Keratinocyte (primary cell): ENCODE results near the gene PISD. TPM values are rescaled to one million over a fixed set of nuclear protein-coding genes. Genes with fewer than 3 reads are reported as not detected.

Source experiments
- DNase-seq: peaks from one replicate; pipeline ENCODE4 v3.0.0-alpha.2; 2011; ENCODE audit warnings: low read depth, missing footprints, low spot score
- FAIRE-seq: peaks from 2 replicates; lab custom pipeline; 2011; peaks lifted over from hg19 to GRCh38; lab: Jason Lieb, UNC
- H2AFZ ChIP-seq: 2 replicates; pipeline ENCODE4 v1.6.0; 2012; ENCODE audit warnings: low read length, control low read depth, inconsistent platforms; ENCODE audit not compliant: control insufficient read depth
- H3K27ac ChIP-seq: 2 replicates; pipeline ENCODE4 v1.5.1; 2011; ENCODE audit warnings: low read length; ENCODE audit not compliant: control insufficient read depth, insufficient read depth
- H3K27me3 ChIP-seq: 3 replicates; pipeline ENCODE4 v1.6.0; 2011; ENCODE audit warnings: low read length; ENCODE audit not compliant: control insufficient read depth, insufficient read depth; ENCODE audit errors: extremely low read depth
- H3K36me3 ChIP-seq, 2 experiments: 2 replicates in 1 of 2; 3 replicates in 1 of 2; pipeline ENCODE4 v1.5.1; 2011; ENCODE audit warnings: low read length in 2 of 2, mild to moderate bottlenecking in 1 of 2; ENCODE audit not compliant: control insufficient read depth in 2 of 2, insufficient read depth in 2 of 2; ENCODE audit errors: extremely low read depth in 1 of 2
- H3K4me1 ChIP-seq: 3 replicates; pipeline ENCODE4 v1.5.1; 2011; ENCODE audit warnings: low read length; ENCODE audit not compliant: control insufficient read depth, insufficient read depth; ENCODE audit errors: extremely low read depth
- H3K4me2 ChIP-seq: 3 replicates; pipeline ENCODE4 v1.6.0; 2011; ENCODE audit warnings: low read depth, low read length; ENCODE audit not compliant: control insufficient read depth, insufficient read depth; ENCODE audit errors: extremely low read depth
- H3K4me3 ChIP-seq, 3 experiments: fragments of 200-600 bp in 1 of 3; sonication (generic) in 1 of 3; 2 replicates in 2 of 3; 3 replicates in 1 of 3; pipeline ENCODE4 v1.5.1; 2011 to 2016; ENCODE audit warnings: low read length in 3 of 3, mild to moderate bottlenecking in 3 of 3, control low read depth in 2 of 3, inconsistent platforms in 1 of 3, low read depth in 1 of 3, mixed read lengths in 1 of 3, mixed run types in 1 of 3, moderate library complexity in 1 of 3; ENCODE audit not compliant: control insufficient read depth in 2 of 3, insufficient read depth in 2 of 3; ENCODE audit errors: extremely low read depth in 1 of 3
- H3K79me2 ChIP-seq: 2 replicates; pipeline ENCODE4 v1.6.0; 2012; ENCODE audit warnings: low read length; ENCODE audit not compliant: control insufficient read depth, insufficient read depth
- H3K9ac ChIP-seq: 3 replicates; pipeline ENCODE4 v1.6.0; 2011; ENCODE audit warnings: low read length; ENCODE audit not compliant: control insufficient read depth, insufficient read depth; ENCODE audit errors: extremely low read depth
- H3K9me1 ChIP-seq: 3 replicates; pipeline ENCODE4 v1.6.0; 2011; ENCODE audit warnings: low read length; ENCODE audit not compliant: control insufficient read depth, insufficient read depth; ENCODE audit errors: extremely low read depth
- H3K9me3 ChIP-seq: 2 replicates; pipeline ENCODE4 v1.5.1; 2012; ENCODE audit warnings: low read depth, low read length; ENCODE audit not compliant: control insufficient read depth
- H4K20me1 ChIP-seq: 3 replicates; pipeline ENCODE4 v1.6.0; 2011; ENCODE audit warnings: low read length; ENCODE audit not compliant: control insufficient read depth, insufficient read depth; ENCODE audit errors: extremely low read depth
- CTCF ChIP-seq, 3 experiments: IDR thresholded peaks in 1 of 3; conservative IDR thresholded peaks in 1 of 3; optimal IDR thresholded peaks in 1 of 3; 2 replicates in 2 of 3; 3 replicates in 1 of 3; pipeline versions ENCODE3 to v1.5.1; 2011; ENCODE audit warnings: low read length in 3 of 3, mild to moderate bottlenecking in 3 of 3, moderate library complexity in 2 of 3, control low read depth in 1 of 3, inconsistent platforms in 1 of 3; ENCODE audit not compliant: insufficient read depth in 2 of 3; ENCODE audit errors: extremely low read depth in 1 of 3
- EZH2 ChIP-seq: IDR thresholded peaks from one replicate; pipeline ENCODE4 v1.6.1; 2012; ENCODE audit warnings: inconsistent platforms, mild to moderate bottlenecking, low read length, moderate library complexity
- dilution Hi-C: fragments of 300-500 bp; cut with MboI; formaldehyde crosslinking; loops from one replicate; pipeline ENCODE4 v1.7.0; 2020; ENCODE audit warnings: low sequenced_read_pairs; ENCODE audit not compliant: extremely low pct_ligation_motif_present
- polyA plus RNA-seq, 5 experiments: library from polyadenylated mRNA; depleted of rRNA in 3 of 5; stranded (reverse) in 3 of 5; stranded (forward) in 1 of 5; unstranded in 1 of 5; fragments of >200 nt; gene quantifications; 1 replicate in 1 of 5; 2 replicates in 3 of 5; 3 replicates in 1 of 5; pipeline versions ENCODE4 v1.2.1 to v1.2.3, GENCODE V29; 2011 to 2012; ENCODE audit warnings: missing spikeins in 2 of 5, low read depth in 1 of 5, low replicate concordance in 1 of 5

Gene PISD
- polyA plus RNA-seq, 1 donor (not counting 4 experiments of a cell fraction or from before 2014, with no cell fraction given) = 25.5 TPM

DNA sequence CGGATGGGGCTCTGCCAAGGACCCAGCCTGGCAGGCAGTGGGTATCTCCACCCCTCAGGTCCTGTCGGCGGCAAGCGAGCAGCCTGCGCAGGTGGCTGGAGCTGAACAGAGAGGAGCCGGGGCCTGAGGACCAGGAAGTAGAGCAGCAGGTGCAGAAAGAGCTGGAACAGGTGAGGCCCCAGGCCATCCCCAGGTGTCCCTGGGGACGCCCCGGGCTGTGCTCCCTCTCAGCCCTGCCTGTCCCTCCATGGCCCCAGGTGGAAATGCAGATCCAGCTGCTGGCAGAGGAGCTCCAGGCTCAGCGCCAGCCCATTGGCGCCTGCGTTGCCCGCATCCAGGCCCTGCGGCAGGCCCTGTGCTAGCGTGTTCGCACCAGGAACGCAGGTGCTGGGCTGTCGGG is 44.0 kb downstream of the PISD start:
- H3K4me1 ChIP-seq = peaks cover 9% of the 10 kb centered on the region
- peaks cover 33 to 50% of the 10 kb centered on the region in 2 experiments for H3K36me3 ChIP-seq
- DNase-seq (no peak), FAIRE-seq (no peak)
- no peaks in the 10 kb centered on the region for H3K27me3 ChIP-seq
- dilution Hi-C loops = no loop called here
- H3K4me2 ChIP-seq = no peak overlapping the region
- TF ChIP-seq CTCF (optimal IDR thresholded peaks at IDR 0.05 in 1 of 3, IDR thresholded peaks at IDR 0.05 in 1 of 3, conservative IDR thresholded peaks at IDR 0.05 in 1 of 3; ENCODE audit: extremely low read depth in 1 of 3, insufficient read depth in 2 of 3, low read length in 3 of 3) = no peak
- TF ChIP-seq EZH2 = no peak
- no peak overlapping the region for H3K4me3 ChIP-seq
- H3K27ac ChIP-seq = no peak overlapping the region
- H3K79me2 ChIP-seq = peaks cover 18% of the 10 kb centered on the region
- H4K20me1 ChIP-seq = peaks cover 21% of the 10 kb centered on the region
- no peaks in the 10 kb centered on the region for H3K9me3 ChIP-seq
- H3K9me1 ChIP-seq = peaks cover 2% of the 10 kb centered on the region
- H3K9ac ChIP-seq = no peak overlapping the region
- no peak overlapping the region for H2AFZ ChIP-seq

- peaks cover 9% of the 10 kb centered on the region for H3K4me1 ChIP-seq
- peaks cover 2% of the 10 kb centered on the region for H3K9me1 ChIP-seq
- no peak for TF ChIP-seq EZH2
- no peak for TF ChIP-seq CTCF (optimal IDR thresholded peaks at IDR 0.05 in 1 of 3, IDR thresholded peaks at IDR 0.05 in 1 of 3, conservative IDR thresholded peaks at IDR 0.05 in 1 of 3; ENCODE audit: extremely low read depth in 1 of 3, insufficient read depth in 2 of 3, low read length in 3 of 3)
- no peak overlapping the region for H3K4me2 ChIP-seq
- dilution Hi-C loops = no loop called here
- peaks cover 13% of the 10 kb centered on the region for H4K20me1 ChIP-seq
- H3K36me3 ChIP-seq = peaks cover 29 to 34% of the 10 kb centered on the region in 2 experiments
- H2AFZ ChIP-seq = no peak overlapping the region
- DNase-seq = no peak
- no peaks in the 10 kb centered on the region for H3K9me3 ChIP-seq
- H3K79me2 ChIP-seq = peaks cover 2% of the 10 kb centered on the region
- H3K27me3 ChIP-seq = no peaks in the 10 kb centered on the region
- no peak overlapping the region for H3K4me3 ChIP-seq
- no peak overlapping the region for H3K9ac ChIP-seq
- no peak overlapping the region for H3K27ac ChIP-seq
- no peak for FAIRE-seq
Observed at GRCh38 chr22:31616315-31616980, 45.6 kb downstream of the PISD start.
